Suprapubic skin (tissue), 3 donors: ENCODE measurements around the gene GNAT1.

Source experiments
- CTCF ChIP-seq, 2 donors: fragments of 200-600 bp in 1 of 2; fragments of 450-650 bp in 1 of 2; sonication (generic) in 1 of 2; IDR thresholded peaks; one replicate each; pipeline ENCODE4 v1.5.1; 2016 to 2019; ENCODE audit warnings: antibody characterized with exemption in 2 of 2, mild to moderate bottlenecking in 1 of 2, moderate library complexity in 1 of 2
- POLR2AphosphoS5 ChIP-seq, 3 donors: sonication (generic); formaldehyde crosslinking; IDR thresholded peaks; one replicate each; pipeline ENCODE4 v1.6.1; 2017; ENCODE audit warnings: antibody characterized with exemption in 3 of 3

GRCh38 chr3:50177346-50177745 is 14.1 kb upstream of the GNAT1 start:
- no peak for TF ChIP-seq CTCF (IDR thresholded peaks at IDR 0.05)
- no peak for TF ChIP-seq POLR2AphosphoS5 (IDR thresholded peaks at IDR 0.05)
